Tibial artery (tissue), 4 donors: ENCODE measurements around the gene PSMG3.
A peak's percentile ranks its signal among the peaks of the same experiment; 100 is the strongest.

Source experiments
- DNase-seq, 2 donors: peaks; one replicate each; pipeline ENCODE4 v3.0.0-alpha.2; 2019
- H3K27ac ChIP-seq, 2 donors: fragments of 200-600 bp; sonication (generic) in 1 of 2; 1 replicate in 1 of 2; 2 replicates in 1 of 2; pipeline ENCODE4 v1.5.1; 2018 to 2019; ENCODE audit warnings: mild to moderate bottlenecking in 1 of 2
- H3K27me3 ChIP-seq, 2 donors: fragments of 200-600 bp; sonication (generic) in 1 of 2; one replicate each; pipeline versions ENCODE4 v1.5.1 to v1.6.0; 2016 to 2019
- H3K36me3 ChIP-seq, 3 donors: fragments of 200-600 bp; sonication (generic) in 2 of 3; one replicate each; pipeline ENCODE4 v1.5.1; 2016 to 2019; ENCODE audit warnings: mild to moderate bottlenecking in 2 of 3
- H3K4me1 ChIP-seq, 4 donors: fragments of 200-600 bp; sonication (generic) in 2 of 4; 1 replicate in 3 of 4; 2 replicates in 1 of 4; pipeline ENCODE4 v1.5.1; 2016 to 2019
- H3K4me3 ChIP-seq, 2 donors: fragments of 200-600 bp; sonication (generic) in 1 of 2; 1 replicate in 1 of 2; 2 replicates in 1 of 2; pipeline ENCODE4 v1.5.1; 2018 to 2019; ENCODE audit warnings: mild to moderate bottlenecking in 2 of 2
- H3K9me3 ChIP-seq, 3 donors: fragments of 200-600 bp; sonication (generic) in 1 of 3; one replicate each; pipeline ENCODE4 v1.5.1; 2016 to 2019
- CTCF ChIP-seq, 2 experiments: fragments of 200-600 bp in 1 of 2; fragments of 450-650 bp in 1 of 2; IDR thresholded peaks; one replicate each; pipeline ENCODE4 v1.5.1; 2017 to 2019; ENCODE audit warnings: antibody characterized with exemption in 2 of 2, mild to moderate bottlenecking in 1 of 2, moderate library complexity in 1 of 2
- intact Hi-C: fragments of 100-400 bp; cut with DNase I; formaldehyde crosslinking; loops from one replicate; pipeline ENCODE4 v1.15.0; 2023; ENCODE audit warnings: low total_unique reads

The PSMG3 gene

DNA sequence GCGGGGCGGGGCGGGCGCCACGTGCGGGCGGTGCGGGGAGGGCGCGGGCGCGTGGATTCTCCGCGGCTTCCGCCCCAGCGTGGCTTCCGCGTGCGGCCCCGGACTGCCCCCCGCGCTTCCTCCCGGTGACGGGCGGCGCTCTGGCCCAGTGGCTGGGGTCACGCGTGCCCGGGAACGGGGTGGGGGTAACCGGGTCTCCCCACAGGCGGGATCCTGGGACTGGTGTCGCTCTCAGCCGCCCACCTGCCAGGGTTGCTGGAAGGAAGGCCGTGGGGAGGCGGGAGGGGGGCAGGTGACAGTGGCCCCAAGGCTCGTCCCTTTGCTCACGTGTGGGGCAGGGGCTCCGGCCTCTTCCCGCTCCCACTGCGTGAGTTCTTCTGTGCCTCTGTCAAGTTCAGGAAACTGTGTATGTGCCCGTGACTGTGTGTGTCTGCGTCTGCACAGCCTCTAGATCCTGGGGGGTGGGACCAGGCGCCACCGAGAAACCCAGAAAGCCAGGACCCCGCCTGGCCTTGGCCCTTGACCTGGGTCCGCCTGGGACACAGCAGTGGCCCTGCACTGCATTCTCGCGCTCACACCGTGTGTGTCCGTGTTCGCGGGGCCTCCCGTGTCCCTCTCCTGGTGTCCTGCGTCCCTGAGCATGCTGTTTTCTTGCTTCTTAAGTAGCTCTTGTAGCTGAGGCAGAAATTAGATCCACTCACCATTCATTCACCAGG is 38.4 kb downstream of the PSMG3 start:
- intact Hi-C loops = no loop called here
- H3K36me3 ChIP-seq = peaks cover 0 to 8% (median 0%) of the 10 kb centered on the region in 3 donors
- no peaks in the 10 kb centered on the region for H3K9me3 ChIP-seq
- peak; percentile 59 to 82 for DNase-seq
- peak overlapping the region; percentile 99 to 100 for H3K27ac ChIP-seq
- no peaks in the 10 kb centered on the region for H3K27me3 ChIP-seq
- TF ChIP-seq CTCF (IDR thresholded peaks at IDR 0.05) = no peak
- peak overlapping the region; percentile 73 to 81 for H3K4me3 ChIP-seq
- peaks cover 21 to 48% (median 38%) of the 10 kb centered on the region in 4 donors for H3K4me1 ChIP-seq

GRCh38 chr7:1530946-1531262 is 38.9 kb downstream of the PSMG3 start:
- DNase-seq = no peak
- Histone ChIP-seq H3K4me3 (peak overlapping the region; percentile 73 to 81), H3K27ac (peak overlapping the region; percentile 99 to 100), H3K27me3 (no peaks in the 10 kb centered on the region), H3K4me1 (peaks cover 17 to 42% (median 33%) of the 10 kb centered on the region in 4 donors), H3K36me3 (peaks cover 0 to 8% (median 0%) of the 10 kb centered on the region in 3 donors), H3K9me3 (no peaks in the 10 kb centered on the region)
- intact Hi-C loops = loop anchor here (1.0 kb wide), 1 partner anchor 18 kb away; no protein-coding TSS in a partner anchor
- no peak for TF ChIP-seq CTCF (IDR thresholded peaks at IDR 0.05)

DNA sequence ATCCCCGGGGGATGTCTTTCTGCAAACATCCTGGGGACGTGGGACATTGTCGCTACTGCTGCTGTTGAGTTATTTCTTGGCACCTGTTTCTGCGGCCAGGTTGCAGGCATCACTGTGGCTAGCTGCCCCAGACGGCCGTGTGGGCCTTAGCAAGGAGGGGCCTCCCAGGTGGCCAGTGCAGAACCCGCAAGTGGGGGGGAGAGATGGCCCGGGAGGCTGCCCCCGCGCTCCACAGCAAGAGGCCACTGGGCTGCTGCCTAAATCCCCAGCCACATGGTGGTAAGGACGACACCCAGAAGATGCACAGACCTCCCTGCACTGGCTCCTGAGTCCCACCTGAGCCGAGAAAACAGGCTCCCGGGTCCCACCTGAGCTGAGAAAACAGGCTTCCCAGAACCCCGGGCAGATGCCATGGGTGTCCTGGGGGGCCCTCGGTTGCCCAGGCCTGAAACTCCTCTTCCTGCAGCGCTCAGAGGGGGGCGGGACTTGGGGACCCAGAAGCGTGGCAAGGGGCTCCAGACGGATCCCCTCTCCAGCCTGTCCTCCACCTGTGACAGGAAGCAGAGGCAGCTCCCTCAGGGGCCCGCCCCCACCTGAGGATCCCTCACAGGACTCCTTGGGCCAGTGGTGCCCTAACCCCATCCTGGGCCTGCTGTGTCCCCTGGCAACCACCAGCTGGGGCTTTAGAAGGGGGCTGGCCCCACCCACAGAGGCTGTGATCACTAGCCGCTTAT is 40.3 kb downstream of the PSMG3 start:
- Histone ChIP-seq H3K36me3 (no peaks in the 10 kb centered on the region), H3K4me3 (no peak overlapping the region), H3K4me1 (peaks cover 15 to 31% (median 26%) of the 10 kb centered on the region in 4 donors), H3K9me3 (no peaks in the 10 kb centered on the region), H3K27me3 (no peaks in the 10 kb centered on the region), H3K27ac (peak overlapping the region; percentile 99 to 100)
- no peak for TF ChIP-seq CTCF (IDR thresholded peaks at IDR 0.05)
- intact Hi-C loops = loop anchor here (1.0 kb wide), 1 partner anchor 16 kb away; no protein-coding TSS in a partner anchor
- peak in 1 of 2 donors; percentile 72 for DNase-seq

- no peak overlapping the region for H3K4me3 ChIP-seq
- no peak for DNase-seq
- TF ChIP-seq CTCF (IDR thresholded peaks at IDR 0.05) = no peak
- no peaks in the 10 kb centered on the region for H3K36me3 ChIP-seq
- H3K27me3 ChIP-seq = peaks cover 0 to 8% of the 10 kb centered on the region in 2 donors
- intact Hi-C loops = no loop called here
- no peak overlapping the region for H3K27ac ChIP-seq
- H3K4me1 ChIP-seq = peaks cover 0 to 5% (median 2%) of the 10 kb centered on the region in 4 donors
- no peaks in the 10 kb centered on the region for H3K9me3 ChIP-seq
Measured at GRCh38 chr7:1526271-1526754, 43.5 kb downstream of the PSMG3 start.

DNA sequence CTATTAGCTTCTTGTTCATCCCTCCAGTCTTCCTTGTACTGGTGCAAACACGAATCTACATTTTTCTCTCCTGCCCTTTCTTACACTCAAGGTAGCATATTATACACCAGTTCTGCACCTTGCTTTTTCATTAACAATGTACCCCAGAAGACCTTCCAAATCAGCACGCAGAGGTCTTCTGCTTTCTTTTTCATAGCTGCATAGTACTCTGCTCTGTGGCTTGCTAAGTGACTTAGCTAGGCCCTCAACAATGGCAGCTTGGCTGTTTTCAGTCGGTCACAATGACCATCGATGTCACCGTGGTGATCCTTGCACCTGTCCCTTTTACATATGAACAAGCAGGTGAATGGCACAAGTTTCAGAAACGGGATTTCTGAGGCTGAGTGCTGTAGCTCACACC is 44.4 kb downstream of the PSMG3 start:
- no peak for DNase-seq
- intact Hi-C loops = no loop called here
- no peaks in the 10 kb centered on the region for H3K9me3 ChIP-seq
- no peak for TF ChIP-seq CTCF (IDR thresholded peaks at IDR 0.05)
- peaks cover 0 to 5% (median 2%) of the 10 kb centered on the region in 4 donors for H3K4me1 ChIP-seq
- H3K4me3 ChIP-seq = no peak overlapping the region
- peaks cover 0 to 8% of the 10 kb centered on the region in 2 donors for H3K27me3 ChIP-seq
- H3K36me3 ChIP-seq = no peaks in the 10 kb centered on the region
- no peak overlapping the region for H3K27ac ChIP-seq
